Thoracic aorta (tissue), 2 donors: ENCODE results near the gene USP38. TPM values are rescaled to one million over a fixed set of nuclear protein-coding genes. Genes with fewer than 3 reads are reported as not detected.
"Not testable (repeated sequence)": the region's sequence is repeated elsewhere in the genome, so short reads cannot be mapped to it uniquely, and the experiment has no call there.

Experiments used
- ATAC-seq: fragments of 150-250 bp; one replicate; pipeline ENCODE4 v1.8.0; 2017; ENCODE audit warnings: low read depth; ENCODE audit not compliant: insufficient number of reproducible peaks, low FRiP score
- DNase-seq: peaks from one replicate; pipeline ENCODE4 v3.0.0-alpha.2; 2020; ENCODE audit warnings: low spot score
- H3K27ac ChIP-seq, 2 donors: fragments of 200-600 bp; sonication (generic); 1 replicate in 1 of 2; 2 replicates in 1 of 2; pipeline ENCODE4 v1.5.1; 2016; ENCODE audit warnings: mild to moderate bottlenecking in 2 of 2, moderate library complexity in 2 of 2
- H3K27me3 ChIP-seq: fragments of 200-600 bp; sonication (generic); replicated peaks from 2 replicates; pipeline ENCODE4 v1.6.0; 2016; ENCODE audit warnings: mild to moderate bottlenecking; ENCODE audit not compliant: insufficient read depth
- H3K36me3 ChIP-seq: fragments of 200-600 bp; sonication (generic); one replicate; pipeline ENCODE4 v1.5.1; 2016
- H3K4me1 ChIP-seq, 2 donors: fragments of 200-600 bp; sonication (generic); 1 replicate in 1 of 2; 2 replicates in 1 of 2; pipeline versions ENCODE4 v1.5.1 to v1.6.0; 2016; ENCODE audit warnings: low read depth in 2 of 2, mild to moderate bottlenecking in 1 of 2; ENCODE audit not compliant: control insufficient read depth in 1 of 2
- H3K4me3 ChIP-seq: fragments of 200-600 bp; sonication (generic); 2 replicates; pipeline ENCODE4 v1.5.1; 2016; ENCODE audit warnings: mild to moderate bottlenecking
- H3K9me3 ChIP-seq: fragments of 200-600 bp; sonication (generic); 2 replicates; pipeline ENCODE4 v1.5.1; 2016
- total RNA-seq, 2 donors: library from RNA; depleted of rRNA; stranded (reverse); fragments of >200 nt; gene quantifications; one replicate each; pipeline versions ENCODE4 v1.1.0 to v1.2.3, GENCODE V29; 2016
- TF ChIP-seq, protein P1 (sequence below): fragments of 200-600 bp; sonication (generic); IDR thresholded peaks from one replicate; pipeline ENCODE4 v1.5.1; 2019; ENCODE audit warnings: antibody characterized with exemption

USP38 gene
- total RNA-seq, 2 donors from 2014 or later, result 20.7 to 22.9 TPM

DNA sequence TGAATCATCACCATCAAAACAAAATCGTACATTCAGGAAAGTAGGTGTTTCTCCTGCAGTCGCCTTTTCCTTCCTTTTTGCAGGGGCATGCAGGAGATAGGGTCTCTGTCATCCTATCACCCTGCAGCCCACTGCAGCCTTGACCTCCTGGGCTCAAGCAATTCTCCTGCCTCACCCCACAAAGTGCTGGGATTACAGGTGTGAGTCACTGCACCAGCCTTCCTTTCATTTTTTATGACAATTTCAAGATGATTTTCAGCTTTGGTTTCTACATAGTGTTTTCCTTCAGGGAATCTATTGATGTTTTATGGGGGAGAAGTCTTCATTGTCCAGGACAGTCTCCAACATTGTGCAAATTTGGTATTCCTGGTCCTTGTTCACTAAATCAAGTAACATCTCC lies 71.7 kb downstream of the USP38 start:
- no peaks in the 10 kb centered on the region for H3K4me1 ChIP-seq
- H3K27ac ChIP-seq, result no peak overlapping the region
- H3K36me3 ChIP-seq, result no peaks in the 10 kb centered on the region
- no peak overlapping the region for H3K4me3 ChIP-seq
- TF ChIP-seq, protein P1, sequence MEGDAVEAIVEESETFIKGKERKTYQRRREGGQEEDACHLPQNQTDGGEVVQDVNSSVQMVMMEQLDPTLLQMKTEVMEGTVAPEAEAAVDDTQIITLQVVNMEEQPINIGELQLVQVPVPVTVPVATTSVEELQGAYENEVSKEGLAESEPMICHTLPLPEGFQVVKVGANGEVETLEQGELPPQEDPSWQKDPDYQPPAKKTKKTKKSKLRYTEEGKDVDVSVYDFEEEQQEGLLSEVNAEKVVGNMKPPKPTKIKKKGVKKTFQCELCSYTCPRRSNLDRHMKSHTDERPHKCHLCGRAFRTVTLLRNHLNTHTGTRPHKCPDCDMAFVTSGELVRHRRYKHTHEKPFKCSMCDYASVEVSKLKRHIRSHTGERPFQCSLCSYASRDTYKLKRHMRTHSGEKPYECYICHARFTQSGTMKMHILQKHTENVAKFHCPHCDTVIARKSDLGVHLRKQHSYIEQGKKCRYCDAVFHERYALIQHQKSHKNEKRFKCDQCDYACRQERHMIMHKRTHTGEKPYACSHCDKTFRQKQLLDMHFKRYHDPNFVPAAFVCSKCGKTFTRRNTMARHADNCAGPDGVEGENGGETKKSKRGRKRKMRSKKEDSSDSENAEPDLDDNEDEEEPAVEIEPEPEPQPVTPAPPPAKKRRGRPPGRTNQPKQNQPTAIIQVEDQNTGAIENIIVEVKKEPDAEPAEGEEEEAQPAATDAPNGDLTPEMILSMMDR, result no peak
- H3K27me3 ChIP-seq, result no peaks in the 10 kb centered on the region
- DNase-seq, result no peak
- no peaks in the 10 kb centered on the region for H3K9me3 ChIP-seq
- ATAC-seq, result no peak

- TF ChIP-seq, protein P1, result no peak
- Histone ChIP-seq H3K36me3 (no peaks in the 10 kb centered on the region), H3K4me3 (no peak overlapping the region), H3K27me3 (no peaks in the 10 kb centered on the region), H3K4me1 (no peaks in the 10 kb centered on the region), H3K9me3 (no peaks in the 10 kb centered on the region), H3K27ac (no peak overlapping the region)
- DNase-seq, result no peak
- ATAC-seq, result no peak
These were observed 72.6 kb downstream of the USP38 start for GRCh38 chr4:143257356-143257755.

- TF ChIP-seq, protein P1, result no peak
- ATAC-seq (no peak), DNase-seq (no peak)
- H3K36me3 ChIP-seq, result no peaks in the 10 kb centered on the region
- no peaks in the 10 kb centered on the region for H3K27me3 ChIP-seq
- H3K27ac ChIP-seq, result no peak overlapping the region
- H3K4me1 ChIP-seq, result no peaks in the 10 kb centered on the region
- H3K9me3 ChIP-seq, result no peaks in the 10 kb centered on the region
- H3K4me3 ChIP-seq, result no peak overlapping the region
These were observed 76.0 kb downstream of the USP38 start for GRCh38 chr4:143260750-143261149.

DNA sequence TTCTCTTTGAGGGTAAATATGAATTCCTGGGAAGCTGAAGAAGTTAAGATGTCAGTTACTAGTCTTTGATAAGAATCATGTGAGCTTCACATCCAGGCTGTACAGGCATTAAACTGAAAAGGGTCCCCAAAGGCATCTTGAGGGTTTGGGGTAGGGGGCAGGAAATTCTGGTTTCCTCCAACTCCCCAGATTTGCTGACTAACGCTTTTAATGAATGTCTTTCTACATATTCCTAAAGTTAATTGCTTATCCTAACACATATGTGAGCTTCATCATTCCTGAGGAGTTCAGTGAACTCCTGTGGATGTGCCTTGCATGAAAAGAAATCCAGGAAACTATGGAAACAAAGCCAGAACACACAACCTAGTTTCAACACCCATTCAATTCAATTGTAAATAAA lies 78.1 kb downstream of the USP38 start:
- H3K36me3 ChIP-seq, result no peaks in the 10 kb centered on the region
- no peaks in the 10 kb centered on the region for H3K4me1 ChIP-seq
- DNase-seq (no peak), ATAC-seq (no peak)
- TF ChIP-seq, protein P1, result no peak
- H3K9me3 ChIP-seq, result no peaks in the 10 kb centered on the region
- H3K27me3 ChIP-seq, result no peaks in the 10 kb centered on the region
- no peak overlapping the region for H3K4me3 ChIP-seq
- no peak overlapping the region for H3K27ac ChIP-seq

DNA sequence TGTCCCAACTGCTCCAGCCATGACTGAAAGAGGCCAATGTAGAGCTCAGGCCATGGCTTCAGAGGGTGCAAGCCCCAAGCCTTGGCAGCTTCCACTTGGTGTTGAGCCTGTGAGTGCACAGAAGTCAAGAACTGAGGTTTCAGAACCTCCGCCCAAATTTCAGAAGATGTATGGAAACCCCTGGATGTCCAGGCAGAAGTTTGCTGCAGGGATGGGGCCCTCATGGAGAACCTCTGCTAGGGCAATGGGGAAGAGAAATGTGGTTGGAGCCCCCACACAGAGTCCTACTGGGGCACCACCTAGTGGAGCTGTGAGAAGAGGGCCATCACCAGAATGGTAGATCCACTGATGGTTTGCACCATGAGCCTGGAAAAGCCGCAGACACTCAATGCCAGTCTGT lies 83.0 kb downstream of the USP38 start:
- H3K36me3 ChIP-seq, H3K4me3 ChIP-seq, DNase-seq, ATAC-seq, H3K27me3 ChIP-seq, H3K4me1 ChIP-seq, H3K9me3 ChIP-seq, H3K27ac ChIP-seq: not testable (repeated sequence)

DNA sequence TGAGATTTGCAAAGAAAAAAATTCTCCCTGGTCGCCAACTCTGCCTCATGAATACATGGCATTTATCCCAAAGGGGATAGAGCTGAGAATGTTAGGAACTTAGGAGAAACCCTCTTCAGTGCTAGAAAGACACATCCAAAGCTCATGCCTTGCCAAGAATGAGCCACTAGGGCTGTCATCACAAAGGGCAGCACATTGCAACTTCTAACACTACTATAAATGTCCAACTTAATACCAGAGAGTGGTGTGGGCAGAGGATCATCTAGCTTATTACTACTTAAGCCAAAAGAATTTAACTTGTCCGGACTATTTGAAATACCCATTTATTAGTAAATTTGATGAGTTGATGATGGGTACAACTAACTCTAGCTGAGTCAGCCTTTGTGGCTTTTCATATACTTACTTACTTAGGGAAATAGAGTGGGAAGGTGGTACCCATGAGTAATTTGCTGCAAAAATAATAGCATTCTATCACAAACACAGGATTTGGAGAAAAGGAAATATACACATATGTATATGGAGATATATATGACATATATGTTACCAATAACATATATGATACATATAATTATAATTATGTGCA lies 85.6 kb downstream of the USP38 start:
- Histone ChIP-seq H3K4me3 (no peak overlapping the region), H3K9me3 (peaks cover 3% of the 10 kb centered on the region), H3K36me3 (no peaks in the 10 kb centered on the region), H3K27ac (no peak overlapping the region), H3K27me3 (no peaks in the 10 kb centered on the region), H3K4me1 (no peaks in the 10 kb centered on the region)
- ATAC-seq, result no peak
- DNase-seq, result no peak
- TF ChIP-seq, protein P1, result no peak
